Esophagus muscularis mucosa (tissue), 4 donors: ENCODE measurements around the gene NEDD8.

ENCODE experiments used
- EP300 ChIP-seq: sonication (generic); formaldehyde crosslinking; IDR thresholded peaks from one replicate; pipeline ENCODE4 v1.6.1; 2017; ENCODE audit warnings: antibody characterized with exemption
- POLR2AphosphoS5 ChIP-seq, 2 donors: sonication (generic); formaldehyde crosslinking; IDR thresholded peaks; one replicate each; pipeline ENCODE4 v1.6.1; 2017; ENCODE audit warnings: antibody characterized with exemption in 2 of 2
- TF ChIP-seq, protein P1 (sequence below), 3 experiments: fragments of 200-600 bp in 2 of 3; fragments of 450-650 bp in 1 of 3; sonication (generic) in 2 of 3; IDR thresholded peaks; one replicate each; pipeline ENCODE4 v1.5.1; 2017 to 2019; ENCODE audit warnings: antibody characterized with exemption in 3 of 3, mild to moderate bottlenecking in 2 of 3, moderate library complexity in 1 of 3

DNA sequence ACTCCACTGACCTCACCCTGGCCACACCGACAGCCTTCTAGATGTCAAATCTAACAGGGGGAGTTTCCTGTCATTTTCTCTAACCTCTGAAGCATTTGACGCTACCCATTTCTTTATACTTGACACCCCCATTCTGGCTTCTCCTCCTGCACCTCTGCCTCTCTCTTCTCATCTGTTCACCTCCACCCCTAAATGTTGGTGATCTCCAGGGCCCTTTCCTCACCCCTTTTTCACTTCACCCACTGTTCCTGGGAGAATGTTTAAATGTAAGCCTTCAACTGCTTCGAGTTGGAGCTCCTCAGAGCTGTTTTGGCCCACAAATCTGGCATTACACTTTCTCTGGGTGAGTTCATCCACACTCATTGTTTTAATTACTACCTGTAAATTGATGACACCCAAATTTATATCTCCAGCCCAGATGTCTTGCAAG, 39.7 kb upstream of the NEDD8 start:
- TF ChIP-seq EP300 (no peak), POLR2AphosphoS5 (IDR thresholded peaks at IDR 0.05) (no peak)
- TF ChIP-seq, protein P1, sequence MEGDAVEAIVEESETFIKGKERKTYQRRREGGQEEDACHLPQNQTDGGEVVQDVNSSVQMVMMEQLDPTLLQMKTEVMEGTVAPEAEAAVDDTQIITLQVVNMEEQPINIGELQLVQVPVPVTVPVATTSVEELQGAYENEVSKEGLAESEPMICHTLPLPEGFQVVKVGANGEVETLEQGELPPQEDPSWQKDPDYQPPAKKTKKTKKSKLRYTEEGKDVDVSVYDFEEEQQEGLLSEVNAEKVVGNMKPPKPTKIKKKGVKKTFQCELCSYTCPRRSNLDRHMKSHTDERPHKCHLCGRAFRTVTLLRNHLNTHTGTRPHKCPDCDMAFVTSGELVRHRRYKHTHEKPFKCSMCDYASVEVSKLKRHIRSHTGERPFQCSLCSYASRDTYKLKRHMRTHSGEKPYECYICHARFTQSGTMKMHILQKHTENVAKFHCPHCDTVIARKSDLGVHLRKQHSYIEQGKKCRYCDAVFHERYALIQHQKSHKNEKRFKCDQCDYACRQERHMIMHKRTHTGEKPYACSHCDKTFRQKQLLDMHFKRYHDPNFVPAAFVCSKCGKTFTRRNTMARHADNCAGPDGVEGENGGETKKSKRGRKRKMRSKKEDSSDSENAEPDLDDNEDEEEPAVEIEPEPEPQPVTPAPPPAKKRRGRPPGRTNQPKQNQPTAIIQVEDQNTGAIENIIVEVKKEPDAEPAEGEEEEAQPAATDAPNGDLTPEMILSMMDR (IDR thresholded peaks at IDR 0.05), result no peak
